ENCODE results near the gene CENPO.

CENPO gene

GRCh38 chr2:24840962-24841945, 48.0 kb downstream of the CENPO start:
- TF ChIP-seq FOXP2 (optimal IDR thresholded peaks at IDR 0.05; ENCODE audit: borderline replicate concordance, extremely low read depth, extremely low read length, insufficient read depth) (no peak), SIN3A (IDR thresholded peaks at IDR 0.05; ENCODE audit: borderline replicate concordance, insufficient read depth, low read length) (no peak), TAF1 (IDR thresholded peaks at IDR 0.05; ENCODE audit: borderline replicate concordance, insufficient read depth, low read length) (no peak), POLR2AphosphoS5 (IDR thresholded peaks at IDR 0.05; ENCODE audit: low read depth, low read length) (no peak), REST (IDR thresholded peaks at IDR 0.05; ENCODE audit: insufficient read depth in 1 of 2, low read depth in 2 of 2, low read length in 2 of 2) (no peak)

DNA sequence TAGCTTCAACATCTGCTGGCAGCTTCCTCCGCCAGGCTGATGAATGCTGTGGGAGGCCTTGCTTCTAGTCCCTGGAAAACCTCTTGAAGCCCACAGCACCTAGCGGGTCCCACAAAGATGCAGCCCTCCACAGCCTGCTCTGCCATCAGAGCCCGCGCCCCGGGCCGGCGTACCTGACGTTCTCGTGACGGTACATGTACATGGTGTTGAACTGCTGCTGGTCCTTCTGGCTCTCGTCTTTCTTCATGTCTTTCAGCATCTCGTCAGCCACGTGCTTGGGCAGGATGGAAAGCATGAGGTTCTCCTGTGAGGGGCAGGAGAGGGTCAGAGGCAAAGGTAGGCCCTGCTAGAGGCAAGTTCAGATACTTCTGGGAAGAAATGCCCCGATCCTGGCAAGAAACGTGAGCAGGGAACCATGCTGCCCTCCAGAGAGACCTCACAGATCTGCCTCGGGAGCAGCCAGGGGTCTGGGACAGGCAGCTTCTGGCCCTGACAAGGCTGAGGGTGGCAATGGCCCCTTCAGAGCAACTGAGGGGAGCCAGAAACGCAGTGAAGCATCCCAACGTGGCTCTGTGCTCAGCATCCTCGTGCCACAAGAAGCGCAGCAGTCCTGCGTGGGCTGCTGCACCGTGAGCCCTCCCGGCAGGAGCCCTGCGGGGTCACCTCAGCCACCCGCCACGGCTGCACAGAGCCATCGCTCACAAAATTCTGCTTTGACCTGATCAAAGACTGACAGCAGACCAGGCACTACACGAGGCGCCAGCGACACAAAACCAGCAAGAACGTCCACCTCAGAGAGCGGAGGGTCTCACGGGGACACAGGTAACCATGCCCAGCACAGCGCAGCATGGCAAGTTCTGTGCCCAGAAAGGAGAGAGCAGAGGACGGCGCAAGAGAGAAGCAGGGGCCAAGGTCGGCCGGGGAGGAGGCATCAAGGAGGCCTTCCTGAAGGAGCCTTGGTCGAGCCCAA, 49.1 kb downstream of the CENPO start:
- TF ChIP-seq FOXP2 (optimal IDR thresholded peaks at IDR 0.05; ENCODE audit: borderline replicate concordance, extremely low read depth, extremely low read length, insufficient read depth), result no peak
- TF ChIP-seq REST (IDR thresholded peaks at IDR 0.05; ENCODE audit: insufficient read depth in 1 of 2, low read depth in 2 of 2, low read length in 2 of 2), result no peak
- no peak for TF ChIP-seq TAF1 (IDR thresholded peaks at IDR 0.05; ENCODE audit: borderline replicate concordance, insufficient read depth, low read length)
- TF ChIP-seq SIN3A (IDR thresholded peaks at IDR 0.05; ENCODE audit: borderline replicate concordance, insufficient read depth, low read length), result no peak
- TF ChIP-seq POLR2AphosphoS5 (IDR thresholded peaks at IDR 0.05; ENCODE audit: low read depth, low read length), result no peak

- TF ChIP-seq REST (IDR thresholded peaks at IDR 0.05; ENCODE audit: insufficient read depth in 1 of 2, low read depth in 2 of 2, low read length in 2 of 2) (no peak), TAF1 (IDR thresholded peaks at IDR 0.05; ENCODE audit: borderline replicate concordance, insufficient read depth, low read length) (no peak), SIN3A (IDR thresholded peaks at IDR 0.05; ENCODE audit: borderline replicate concordance, insufficient read depth, low read length) (no peak), POLR2AphosphoS5 (IDR thresholded peaks at IDR 0.05; ENCODE audit: low read depth, low read length) (no peak), FOXP2 (optimal IDR thresholded peaks at IDR 0.05; ENCODE audit: borderline replicate concordance, extremely low read depth, extremely low read length, insufficient read depth) (no peak)
Measured at GRCh38 chr2:24843330-24843860, 50.2 kb downstream of the CENPO start.

DNA sequence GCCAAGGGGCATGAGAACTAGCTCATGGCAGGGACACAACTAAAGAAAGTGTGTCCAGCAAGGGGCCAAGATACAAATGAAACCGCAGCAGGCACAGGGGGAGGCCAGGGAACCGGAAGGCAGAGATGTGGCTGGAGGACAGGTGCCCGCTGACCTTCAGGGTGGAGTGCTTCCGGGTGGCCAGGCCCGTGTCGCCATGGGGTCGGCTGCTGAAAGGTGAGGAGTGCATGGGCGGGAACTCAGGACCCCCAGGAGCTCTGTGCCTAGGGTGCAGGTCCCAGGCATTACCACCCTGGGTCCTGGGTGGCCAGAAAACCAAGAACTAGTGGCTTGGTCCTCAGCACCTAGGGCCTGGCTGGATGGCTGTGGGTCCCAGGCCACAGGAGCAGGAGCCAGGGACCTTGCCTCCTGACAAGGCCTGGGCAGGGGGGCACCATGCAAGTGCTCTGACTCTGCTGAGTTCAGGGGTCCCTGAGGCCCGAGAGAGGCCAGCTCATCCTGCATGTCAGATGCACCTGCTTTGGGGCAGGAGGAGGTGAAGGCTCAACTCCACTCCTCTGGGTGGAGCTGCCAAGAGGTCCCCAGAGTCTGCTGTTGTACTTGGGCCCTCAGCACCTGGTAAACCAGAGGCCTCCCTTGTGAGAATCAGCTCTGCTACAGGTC, 50.9 kb downstream of the CENPO start:
- TF ChIP-seq POLR2AphosphoS5 (IDR thresholded peaks at IDR 0.05; ENCODE audit: low read depth, low read length) (no peak), FOXP2 (optimal IDR thresholded peaks at IDR 0.05; ENCODE audit: borderline replicate concordance, extremely low read depth, extremely low read length, insufficient read depth) (no peak), SIN3A (IDR thresholded peaks at IDR 0.05; ENCODE audit: borderline replicate concordance, insufficient read depth, low read length) (no peak), REST (IDR thresholded peaks at IDR 0.05; ENCODE audit: insufficient read depth in 1 of 2, low read depth in 2 of 2, low read length in 2 of 2) (no peak), TAF1 (IDR thresholded peaks at IDR 0.05; ENCODE audit: borderline replicate concordance, insufficient read depth, low read length) (no peak)
